Activated T-cell treated with anti-CD3 and anti-CD28 coated beads, Interleukin-2, amount 50 U/mL, for 72 hours (primary cell): ENCODE data around the gene TTLL7. TPM values are rescaled to one million over a fixed set of nuclear protein-coding genes. Genes with fewer than 3 reads are reported as not detected.

ENCODE experiments used
- ATAC-seq, 2 donors: fragments of 150-1000 bp; cut with Tn5 transposase; replicated peaks in 1 of 2; 2 replicates each; pipeline ENCODE4 v1.10.0; 2021; ENCODE audit warnings: moderate library complexity in 2 of 2, mild to moderate bottlenecking in 1 of 2
- DNase-seq, 2 donors: peaks; one replicate each; pipeline ENCODE4 v3.0.0; 2021 to 2022; ENCODE audit warnings: mixed read lengths in 1 of 2
- H3K27ac Mint-ChIP-seq: one replicate; pipeline ENCODE4 v1.8.0; 2022; ENCODE audit warnings: mild to moderate bottlenecking, moderate library complexity, mixed read lengths
- H3K27me3 Mint-ChIP-seq: one replicate; pipeline ENCODE4 v1.8.0; 2022; ENCODE audit warnings: low read depth, mixed read lengths
- H3K36me3 Mint-ChIP-seq, 2 donors: one replicate each; pipeline ENCODE4 v1.8.0; 2022; ENCODE audit warnings: mixed read lengths in 2 of 2, mild to moderate bottlenecking in 1 of 2; ENCODE audit not compliant: insufficient read depth in 2 of 2
- H3K4me1 Mint-ChIP-seq: one replicate; pipeline ENCODE4 v1.8.0; 2022; ENCODE audit warnings: low read depth, mixed read lengths
- H3K4me3 Mint-ChIP-seq, 2 donors: one replicate each; pipeline ENCODE4 v1.8.0; 2022; ENCODE audit warnings: mild to moderate bottlenecking in 2 of 2, mixed read lengths in 2 of 2, moderate library complexity in 2 of 2
- H3K9me3 Mint-ChIP-seq, 2 donors: one replicate each; pipeline ENCODE4 v1.8.0; 2022; ENCODE audit warnings: mixed read lengths in 2 of 2
- total RNA-seq, 2 donors: library from RNA; stranded (reverse); gene quantifications; one replicate each; pipeline ENCODE4 v1.2.3, GENCODE V29; 2022

The TTLL7 gene
- 1 to 10 TPM; 4.1 to 5.0 TPM for total RNA-seq

DNA sequence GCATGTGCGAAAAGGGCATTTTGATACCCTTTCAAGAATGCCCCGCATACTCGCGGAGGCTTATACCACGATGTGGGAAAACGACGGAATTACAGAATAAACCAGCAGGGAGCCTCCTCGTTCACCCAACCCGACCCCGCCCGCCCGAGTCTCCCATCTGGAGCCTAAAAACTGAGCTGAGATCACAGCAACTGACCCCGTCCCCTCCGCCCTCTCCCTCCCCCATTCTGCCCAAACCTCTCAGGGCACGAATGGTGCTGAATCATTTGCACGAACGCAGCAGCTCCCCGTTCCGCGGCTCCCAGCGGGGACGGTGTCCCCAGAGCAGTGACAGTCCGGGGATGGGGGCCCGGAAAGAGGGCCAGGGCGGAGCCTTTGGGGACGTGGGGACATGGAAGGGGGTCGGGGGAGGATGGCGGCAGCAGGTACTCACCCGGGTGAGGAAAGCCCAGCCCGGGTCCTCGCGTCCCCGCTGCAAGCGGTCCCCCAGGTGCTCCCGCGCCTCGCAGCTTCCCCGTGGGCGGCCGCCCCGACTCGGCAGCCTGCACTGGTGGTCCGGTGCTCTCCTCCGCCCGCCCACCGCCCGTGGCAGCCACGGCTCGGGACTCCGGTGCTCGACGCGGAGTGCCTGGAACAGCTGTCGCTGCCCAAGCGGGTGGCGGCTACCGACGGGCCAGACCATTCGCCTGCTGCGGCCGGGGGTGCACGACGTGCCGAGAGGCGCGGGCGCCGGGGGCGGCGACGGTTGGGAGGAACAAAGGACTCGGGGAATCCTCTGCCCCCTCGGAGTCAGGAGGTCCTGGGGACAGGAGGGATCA, at the start of gene TTLL7:
TSS of gene TTLL7 (minus strand) at position 635 of the 818 bp plus-strand sequence. CDS start 46,921 bp downstream, outside the sequence.
- H3K27me3 Mint-ChIP-seq = peaks cover 69% of the 10 kb centered on the region
- H3K36me3 Mint-ChIP-seq = peaks cover 1 to 3% of the 10 kb centered on the region in 2 donors
- peaks cover 13% of the 10 kb centered on the region for H3K4me1 Mint-ChIP-seq
- H3K27ac Mint-ChIP-seq = peak within 1 kb of the TSS; percentile 68
- H3K9me3 Mint-ChIP-seq = no peaks in the 10 kb centered on the region
- ATAC-seq = peak; percentile 90 to 91
- DNase-seq = peak; percentile 85 to 87
- peak within 1 kb of the TSS; percentile 92 to 97 for H3K4me3 Mint-ChIP-seq

DNA sequence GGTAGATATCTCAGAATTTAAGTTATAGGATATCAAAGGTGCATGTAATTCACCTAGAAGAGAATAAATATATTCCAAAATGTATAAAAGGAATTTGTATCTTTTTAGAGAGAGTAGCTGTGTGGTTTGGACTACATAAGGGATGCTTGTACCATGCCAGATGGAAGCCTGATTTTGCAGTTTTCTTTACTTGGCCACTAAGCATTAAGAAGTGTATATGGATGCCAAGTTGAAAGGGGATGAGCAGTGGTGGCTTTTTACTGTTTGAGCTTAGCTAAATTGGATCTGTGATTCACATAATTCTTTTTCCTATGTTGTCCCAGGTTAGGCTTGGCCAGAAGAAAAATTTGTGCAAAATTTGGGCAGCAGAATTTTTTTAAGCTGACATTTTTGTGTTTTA, 43.5 kb upstream of the TTLL7 start:
- H3K27me3 Mint-ChIP-seq = no peaks in the 10 kb centered on the region
- no peaks in the 10 kb centered on the region for H3K36me3 Mint-ChIP-seq
- ATAC-seq = no peak
- H3K27ac Mint-ChIP-seq = no peak overlapping the region
- H3K9me3 Mint-ChIP-seq = no peaks in the 10 kb centered on the region
- H3K4me3 Mint-ChIP-seq = no peak overlapping the region
- no peaks in the 10 kb centered on the region for H3K4me1 Mint-ChIP-seq
- DNase-seq = no peak

GRCh38 chr1:84037758-84038611, 39.1 kb upstream of the TTLL7 start:
- Mint-ChIP-seq H3K4me1 (no peaks in the 10 kb centered on the region), H3K36me3 (peaks cover 0 to 3% of the 10 kb centered on the region in 2 donors), H3K4me3 (no peak overlapping the region), H3K27me3 (peaks cover 10% of the 10 kb centered on the region), H3K9me3 (no peaks in the 10 kb centered on the region), H3K27ac (no peak overlapping the region)
- DNase-seq = no peak
- ATAC-seq = no peak

DNA sequence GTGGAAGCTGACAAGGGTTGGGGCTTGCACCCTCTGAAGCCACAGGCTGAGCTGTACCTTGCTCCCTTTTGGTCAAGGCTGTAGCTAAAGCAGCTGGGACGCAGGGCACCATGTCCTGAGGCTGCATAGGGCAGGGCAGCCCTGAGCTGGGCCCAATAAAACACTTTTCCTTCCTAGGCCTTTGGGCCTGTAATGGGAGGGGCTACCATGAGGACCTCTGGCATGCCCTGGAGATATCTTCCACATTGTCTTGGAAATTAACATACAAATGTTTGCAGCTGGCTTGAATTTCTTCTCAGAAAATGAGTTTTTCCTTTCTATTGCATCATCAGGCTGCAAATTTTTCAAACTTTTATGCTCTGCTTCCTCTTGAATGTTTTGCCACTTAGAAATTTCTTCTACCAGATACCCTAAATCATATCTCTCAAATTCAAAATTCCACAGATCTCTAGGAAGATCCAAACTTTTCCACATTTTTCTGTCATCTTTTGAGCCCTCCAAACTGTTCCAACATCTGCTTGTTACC, 32.9 kb upstream of the TTLL7 start:
- ATAC-seq = no peak
- Mint-ChIP-seq H3K36me3 (peaks cover 2 to 3% of the 10 kb centered on the region in 2 donors), H3K4me1 (no peaks in the 10 kb centered on the region), H3K27me3 (peaks cover 7% of the 10 kb centered on the region), H3K9me3 (peaks cover 0 to 3% of the 10 kb centered on the region in 2 donors), H3K27ac (no peak overlapping the region), H3K4me3 (no peak overlapping the region)
- DNase-seq = no peak

GRCh38 chr1:84027368-84027767, 28.4 kb upstream of the TTLL7 start:
- Mint-ChIP-seq H3K27me3 (no peaks in the 10 kb centered on the region), H3K9me3 (peaks cover 0 to 3% of the 10 kb centered on the region in 2 donors), H3K36me3 (peaks cover 0 to 2% of the 10 kb centered on the region in 2 donors), H3K4me3 (no peak overlapping the region), H3K4me1 (no peaks in the 10 kb centered on the region), H3K27ac (no peak overlapping the region)
- ATAC-seq (no peak), DNase-seq (no peak)

DNA sequence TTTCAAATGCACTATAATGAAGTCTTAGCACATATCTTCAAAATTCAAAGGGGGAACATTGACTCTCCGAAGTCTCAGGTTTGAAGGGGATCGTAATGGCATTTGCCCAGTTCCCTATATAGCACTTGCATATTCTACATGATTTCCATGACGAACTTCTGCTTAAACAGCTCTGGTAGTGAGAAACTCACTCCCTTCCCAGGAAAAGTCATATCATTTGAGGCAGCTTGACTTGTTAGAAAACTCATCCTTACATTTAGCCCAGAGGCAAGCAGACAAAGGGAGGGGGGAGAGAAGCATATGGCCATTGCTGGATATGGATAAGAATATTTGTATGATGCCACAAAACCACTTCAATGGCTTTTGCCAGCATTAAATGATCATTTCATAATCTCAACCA, 27.0 kb upstream of the TTLL7 start:
- H3K36me3 Mint-ChIP-seq = no peaks in the 10 kb centered on the region
- ATAC-seq (no peak), DNase-seq (no peak)
- peaks cover 0 to 3% of the 10 kb centered on the region in 2 donors for H3K9me3 Mint-ChIP-seq
- H3K27ac Mint-ChIP-seq = no peak overlapping the region
- no peaks in the 10 kb centered on the region for H3K4me1 Mint-ChIP-seq
- H3K4me3 Mint-ChIP-seq = no peak overlapping the region
- no peaks in the 10 kb centered on the region for H3K27me3 Mint-ChIP-seq

DNA sequence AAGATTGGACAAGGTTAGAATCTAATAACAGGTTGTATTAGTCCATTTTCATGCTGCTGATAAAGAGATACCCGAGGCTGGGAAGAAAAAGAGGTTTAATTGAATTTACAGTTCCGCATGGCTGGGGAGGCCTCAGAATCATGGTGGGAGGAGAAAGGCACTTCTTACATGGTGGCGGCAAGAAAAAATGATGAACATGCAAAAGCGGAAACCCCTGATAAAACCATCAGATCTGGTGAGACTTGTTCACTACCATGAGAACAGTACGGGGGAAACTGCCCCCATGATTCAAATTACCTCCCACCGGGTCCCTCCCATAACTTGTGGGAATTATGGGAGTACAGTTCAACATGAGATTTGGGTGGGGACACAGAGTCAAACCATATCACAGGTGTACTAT, 22.9 kb upstream of the TTLL7 start:
- ATAC-seq (no peak), DNase-seq (no peak)
- Mint-ChIP-seq H3K4me1 (no peaks in the 10 kb centered on the region), H3K4me3 (no peak overlapping the region), H3K9me3 (no peaks in the 10 kb centered on the region), H3K27ac (no peak overlapping the region), H3K36me3 (no peaks in the 10 kb centered on the region), H3K27me3 (no peaks in the 10 kb centered on the region)

DNA sequence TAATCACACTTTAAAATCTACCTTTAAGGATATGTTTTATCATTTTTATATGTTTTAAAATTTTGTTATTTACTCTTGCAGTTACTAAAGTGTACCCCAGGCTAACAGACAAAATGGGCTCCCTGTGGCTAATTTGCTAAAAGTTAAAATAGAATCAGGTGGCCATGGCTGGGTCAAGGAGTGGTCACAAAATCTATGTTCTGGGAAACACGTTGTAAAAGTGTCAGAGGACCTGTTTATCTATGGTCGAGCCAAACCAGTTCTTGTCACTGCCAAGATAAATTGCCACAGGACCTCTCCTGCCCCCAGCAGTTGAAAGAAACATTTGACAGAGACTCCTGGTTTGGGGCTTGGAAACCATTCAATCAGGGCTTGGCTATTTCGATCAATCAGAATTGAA, 21.2 kb upstream of the TTLL7 start:
- DNase-seq (no peak), ATAC-seq (no peak)
- H3K9me3 Mint-ChIP-seq = no peaks in the 10 kb centered on the region
- H3K4me1 Mint-ChIP-seq = no peaks in the 10 kb centered on the region
- no peak overlapping the region for H3K27ac Mint-ChIP-seq
- H3K36me3 Mint-ChIP-seq = no peaks in the 10 kb centered on the region
- H3K4me3 Mint-ChIP-seq = no peak overlapping the region
- H3K27me3 Mint-ChIP-seq = no peaks in the 10 kb centered on the region

- Mint-ChIP-seq H3K9me3 (no peaks in the 10 kb centered on the region), H3K27me3 (no peaks in the 10 kb centered on the region), H3K4me1 (no peaks in the 10 kb centered on the region), H3K27ac (no peak overlapping the region), H3K36me3 (no peaks in the 10 kb centered on the region), H3K4me3 (no peak overlapping the region)
- no peak for DNase-seq
- no peak for ATAC-seq
Measured at GRCh38 chr1:84019217-84019616, 20.3 kb upstream of the TTLL7 start.

GRCh38 chr1:84013708-84014107, 14.8 kb upstream of the TTLL7 start:
- no peak for DNase-seq
- peaks cover 11% of the 10 kb centered on the region for H3K27me3 Mint-ChIP-seq
- H3K4me1 Mint-ChIP-seq = no peaks in the 10 kb centered on the region
- peaks cover 0 to 3% of the 10 kb centered on the region in 2 donors for H3K9me3 Mint-ChIP-seq
- H3K27ac Mint-ChIP-seq = no peak overlapping the region
- H3K36me3 Mint-ChIP-seq = no peaks in the 10 kb centered on the region
- no peak for ATAC-seq
- H3K4me3 Mint-ChIP-seq = no peak overlapping the region

DNA sequence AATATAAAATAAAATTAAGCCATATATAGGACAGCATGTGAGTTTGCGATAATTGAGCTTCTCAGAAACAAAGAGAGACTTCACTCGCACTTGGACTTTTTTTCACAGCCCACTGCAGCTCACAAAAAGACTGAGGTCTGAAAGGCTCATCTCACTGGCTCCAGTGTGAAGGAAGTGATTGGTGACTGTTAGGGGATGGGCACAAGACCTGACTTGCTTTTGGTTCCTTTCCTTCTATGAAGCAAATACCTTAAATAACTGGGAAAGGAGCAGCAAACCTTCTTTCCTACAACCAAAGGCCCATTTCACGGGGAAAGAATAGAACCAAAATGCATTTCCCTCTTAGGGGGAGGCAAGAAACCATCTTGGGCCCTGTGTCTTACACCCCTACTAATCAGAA, 13.1 kb upstream of the TTLL7 start:
- DNase-seq = no peak
- no peaks in the 10 kb centered on the region for H3K4me1 Mint-ChIP-seq
- H3K27ac Mint-ChIP-seq = no peak overlapping the region
- H3K27me3 Mint-ChIP-seq = peaks cover 25% of the 10 kb centered on the region
- H3K36me3 Mint-ChIP-seq = peaks cover 2% of the 10 kb centered on the region in 2 donors
- no peak for ATAC-seq
- peaks cover under 1 to 3% of the 10 kb centered on the region in 2 donors for H3K9me3 Mint-ChIP-seq
- no peak overlapping the region for H3K4me3 Mint-ChIP-seq

- H3K27ac Mint-ChIP-seq = no peak overlapping the region
- ATAC-seq (no peak), DNase-seq (no peak)
- H3K27me3 Mint-ChIP-seq = peaks cover 26% of the 10 kb centered on the region
- H3K4me3 Mint-ChIP-seq = no peak overlapping the region
- peaks cover 3 to 5% of the 10 kb centered on the region in 2 donors for H3K9me3 Mint-ChIP-seq
- H3K36me3 Mint-ChIP-seq = peaks cover 2 to 4% of the 10 kb centered on the region in 2 donors
- H3K4me1 Mint-ChIP-seq = no peaks in the 10 kb centered on the region
Measured at GRCh38 chr1:84010136-84010535, 11.2 kb upstream of the TTLL7 start.

- peaks cover 39% of the 10 kb centered on the region for H3K27me3 Mint-ChIP-seq
- peaks cover 3% of the 10 kb centered on the region in 2 donors for H3K9me3 Mint-ChIP-seq
- H3K4me1 Mint-ChIP-seq = no peaks in the 10 kb centered on the region
- H3K36me3 Mint-ChIP-seq = peaks cover 2 to 4% of the 10 kb centered on the region in 2 donors
- H3K4me3 Mint-ChIP-seq = no peak overlapping the region
- no peak for ATAC-seq
- DNase-seq = no peak
- no peak overlapping the region for H3K27ac Mint-ChIP-seq
Measured at GRCh38 chr1:84008631-84009030, 9.7 kb upstream of the TTLL7 start.
